Fibroblast of skin of right quadriceps (primary cell): ENCODE results near the gene CLEC1B.
"Not testable (repeated sequence)": the region's sequence is repeated elsewhere in the genome, so short reads cannot be mapped to it uniquely, and the experiment has no call there.

Source experiments
- DNase-seq: peaks from one replicate; pipeline ENCODE4 v3.0.0-alpha.2; 2013

CLEC1B gene

DNA sequence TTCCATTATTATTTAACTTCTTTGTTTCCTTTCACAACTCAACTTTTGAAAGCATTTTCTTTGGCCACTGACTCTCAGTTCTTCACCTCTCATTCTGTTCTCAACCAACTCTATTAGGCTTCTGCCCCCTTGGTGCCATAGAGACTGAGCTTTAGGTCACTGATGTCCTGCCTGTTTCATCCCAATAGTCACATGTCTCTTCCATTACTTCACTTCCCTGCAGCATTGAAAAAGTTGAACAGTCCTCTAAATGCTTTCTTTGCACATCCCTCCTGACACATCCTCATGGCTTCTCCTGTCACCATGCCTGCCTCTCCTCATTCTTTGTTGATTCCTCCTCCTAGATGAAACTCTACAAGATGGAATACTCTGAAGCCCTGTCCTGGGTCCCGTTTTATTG is 25.0 kb downstream of the CLEC1B start:
- no peak for DNase-seq

GRCh38 chr12:9971181-9971580 is 27.7 kb downstream of the CLEC1B start, which contains the start of gene CLEC12A:
CLEC12A (plus strand) TSS chr12:9971409; CDS start chr12:9971597, 188 bp downstream.
- no peak for DNase-seq

DNA sequence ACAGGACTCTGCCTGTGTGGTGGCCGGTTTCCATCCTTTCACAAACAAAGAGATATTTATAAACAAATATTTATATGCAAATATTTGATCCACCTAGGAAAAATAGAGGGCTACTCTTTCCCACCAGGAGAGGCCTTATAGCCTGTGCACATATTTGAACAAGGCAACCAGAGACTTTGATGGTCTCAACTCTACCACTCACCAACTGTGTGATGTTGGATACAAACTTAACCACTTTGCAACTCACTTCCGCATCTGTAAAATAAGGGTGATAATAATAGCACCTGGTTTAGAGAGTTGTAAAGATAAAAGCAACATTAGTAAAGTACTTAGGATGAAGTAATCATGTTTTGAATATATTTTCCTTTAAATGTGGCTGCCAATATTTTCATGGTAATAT is 29.2 kb downstream of the CLEC1B start:
- no peak for DNase-seq

DNA sequence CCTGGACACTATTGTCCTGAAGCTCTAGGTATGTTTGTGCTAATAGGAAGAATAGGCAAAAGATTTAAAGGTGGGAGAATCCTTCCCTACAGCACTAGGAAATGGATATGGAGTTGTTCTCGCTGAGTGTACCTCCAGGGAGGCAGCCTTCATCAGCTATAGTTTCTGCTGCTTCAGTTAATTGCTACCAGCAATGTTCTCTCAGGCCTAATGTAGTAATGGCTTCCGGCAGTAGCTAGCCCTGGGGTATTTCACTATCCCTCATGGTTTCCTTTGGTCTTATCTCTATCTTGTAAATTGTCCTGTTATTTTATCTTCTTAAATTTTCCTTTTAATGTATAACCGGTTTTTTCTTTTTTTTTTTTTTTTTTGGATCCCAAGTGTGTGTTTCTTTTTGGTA is 37.0 kb downstream of the CLEC1B start:
- no peak for DNase-seq

DNA sequence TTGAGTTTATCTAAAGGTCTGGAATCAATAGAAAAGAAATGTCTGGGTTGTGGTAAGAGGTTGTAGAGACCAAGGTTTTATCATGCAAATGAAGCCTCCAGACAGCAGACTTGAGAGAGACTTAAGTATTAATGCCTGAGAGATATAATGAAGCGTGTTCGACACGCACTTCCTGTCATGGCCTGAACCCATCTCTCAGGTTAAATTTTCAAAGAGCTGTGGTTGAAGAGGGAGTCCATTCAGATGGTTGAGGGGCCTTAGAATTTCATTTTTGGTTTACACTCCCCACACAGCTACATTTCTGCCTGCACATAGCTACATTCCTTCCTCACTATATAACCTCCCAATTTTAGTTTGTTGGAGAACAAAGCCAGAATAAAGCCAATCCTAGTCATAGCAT is 37.8 kb downstream of the CLEC1B start:
- no peak for DNase-seq

GRCh38 chr12:9960590-9960989 is 38.3 kb downstream of the CLEC1B start:
- DNase-seq: no peak

GRCh38 chr12:9957834-9958233 is 41.1 kb downstream of the CLEC1B start:
- DNase-seq: no peak

DNA sequence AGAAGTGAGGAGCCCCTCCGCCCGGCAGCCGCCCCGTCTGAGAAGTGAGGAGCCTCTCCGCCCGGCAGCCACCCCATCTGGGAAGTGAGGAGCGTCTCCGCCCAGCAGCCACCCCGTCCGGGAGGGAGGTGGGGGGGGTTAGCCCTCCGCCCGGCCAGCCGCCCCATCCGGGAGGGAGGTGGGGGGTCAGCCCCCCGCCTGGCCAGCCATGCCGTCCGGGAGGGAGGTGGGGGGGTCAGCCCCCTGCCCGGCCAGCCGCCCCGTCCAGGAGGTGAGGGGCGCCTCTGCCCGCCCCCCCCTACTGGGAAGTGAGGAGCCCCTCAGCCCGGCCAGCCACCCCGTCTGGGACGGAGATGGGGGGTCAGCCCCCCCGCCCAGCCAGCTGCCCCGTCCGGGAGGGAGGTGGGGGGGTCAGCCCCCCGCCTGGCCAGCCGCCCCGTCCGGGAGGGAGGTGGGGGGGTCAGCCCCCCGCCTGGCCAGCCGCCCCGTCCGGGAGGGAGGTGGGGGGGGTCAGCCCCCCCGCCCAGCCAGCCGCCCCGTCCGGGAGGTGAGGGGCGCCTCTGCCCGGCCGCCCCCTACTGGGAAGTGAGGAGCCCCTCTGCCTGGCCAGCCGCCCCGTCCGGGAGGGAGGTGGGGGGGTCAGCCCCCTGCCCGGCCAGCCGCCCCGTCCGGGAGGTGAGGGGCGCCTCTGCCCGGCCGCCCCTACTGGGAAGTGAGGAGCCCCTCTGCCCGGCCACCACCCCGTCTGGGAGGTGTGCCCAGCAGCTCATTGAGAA is 45.8 kb downstream of the CLEC1B start:
- DNase-seq: not testable (repeated sequence)

GRCh38 chr12:9951026-9951675 is 47.8 kb downstream of the CLEC1B start:
- no peak for DNase-seq

- no peak for DNase-seq
Measured at GRCh38 chr12:9948606-9949296, 50.2 kb downstream of the CLEC1B start.

DNA sequence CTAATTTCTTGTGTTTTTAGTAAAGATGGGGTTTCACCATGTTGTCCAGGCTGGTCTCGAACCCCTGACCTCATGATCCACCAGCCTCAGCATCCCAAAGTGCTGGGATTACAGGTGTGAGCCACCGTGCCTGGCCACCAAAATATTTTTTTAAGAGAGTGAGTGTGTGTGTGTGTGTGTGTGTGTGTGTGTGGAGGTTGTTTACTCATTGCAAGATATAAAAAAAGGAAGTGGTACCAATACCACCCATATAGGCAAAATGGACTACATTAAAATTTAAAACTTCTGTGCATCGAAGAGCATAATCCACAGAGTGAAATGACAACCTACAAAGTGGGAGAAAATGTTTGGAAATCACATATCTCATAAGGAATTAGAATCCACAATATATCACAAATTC is 51.2 kb downstream of the CLEC1B start:
- no peak for DNase-seq

DNA sequence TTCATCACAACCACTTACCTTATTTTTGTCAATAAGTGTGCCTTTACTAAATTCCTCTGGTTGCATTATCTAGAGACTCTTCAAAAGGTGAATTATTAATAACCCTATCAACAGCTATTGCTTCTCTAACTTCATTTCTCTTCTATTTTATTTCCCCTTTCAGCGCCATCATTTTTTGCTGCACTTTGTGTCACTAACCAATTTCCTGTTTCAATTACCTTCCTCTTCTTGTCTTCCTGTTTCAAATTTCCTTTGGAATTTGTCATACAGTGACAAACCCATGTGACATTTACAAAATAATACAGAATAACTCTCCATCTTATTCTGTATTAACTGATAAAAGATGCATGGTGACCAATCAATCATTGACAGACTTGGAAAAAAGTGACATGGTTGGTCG is 54.5 kb downstream of the CLEC1B start:
- DNase-seq: no peak

- no peak for DNase-seq
Measured at GRCh38 chr12:9943240-9943639, 55.7 kb downstream of the CLEC1B start.
